Ovary (tissue), 9 donors: ENCODE results near the gene XXYLT1. TPM values are rescaled to one million over a fixed set of nuclear protein-coding genes. Genes with fewer than 3 reads are reported as not detected.

Source experiments
- DNase-seq, 5 donors: peaks; one replicate each; pipeline ENCODE4 v3.0.0-alpha.2; 2019 to 2020
- H3K27ac ChIP-seq, 2 donors: fragments of 200-600 bp; one replicate each; pipeline versions ENCODE4 v1.5.1 to v1.8.0; 2019 to 2022
- H3K27me3 ChIP-seq: fragments of 200-600 bp; one replicate; pipeline ENCODE4 v1.8.0; 2022
- H3K36me3 ChIP-seq: fragments of 200-600 bp; sonication (generic); one replicate; pipeline ENCODE4 v1.5.1; 2019
- H3K4me1 ChIP-seq: one replicate; pipeline ENCODE4 v1.8.1; 2013; ENCODE audit warnings: mild to moderate bottlenecking, moderate library complexity; ENCODE audit not compliant: insufficient read depth
- H3K4me3 ChIP-seq: fragments of 200-600 bp; sonication (generic); one replicate; pipeline ENCODE4 v1.5.1; 2017
- H3K9me3 ChIP-seq, 2 donors: fragments of 200-600 bp in 1 of 2; sonication (generic) in 1 of 2; one replicate each; pipeline versions ENCODE4 v1.5.1 to v1.8.1; 2013 to 2019; ENCODE audit warnings: mild to moderate bottlenecking in 1 of 2, moderate library complexity in 1 of 2
- CTCF ChIP-seq, 3 donors: fragments of 450-650 bp in 2 of 3; fragments of 200-600 bp in 1 of 3; IDR thresholded peaks; one replicate each; pipeline versions ENCODE4 v1.5.1 to v1.8.0; 2016 to 2022; ENCODE audit warnings: antibody characterized with exemption in 3 of 3, mild to moderate bottlenecking in 1 of 3
- EP300 ChIP-seq: sonication (generic); formaldehyde crosslinking; IDR thresholded peaks from one replicate; pipeline ENCODE4 v1.6.1; 2017; ENCODE audit warnings: antibody characterized with exemption
- POLR2A ChIP-seq: fragments of 450-650 bp; IDR thresholded peaks from one replicate; pipeline ENCODE4 v1.6.1; 2017; ENCODE audit warnings: antibody characterized with exemption, mild to moderate bottlenecking, moderate library complexity
- WGBS, 3 donors: extraction: QIAGEN DNeasy Blood & Tissue Kit in 1 of 3; methylation state at CpG; one replicate each; pipeline versions ENCODE4 v1.1.5 to v1.1.7; 2013 to 2017; 5-methylcytosine and 5-hydroxymethylcytosine counted together
- intact Hi-C, 4 donors: fragments of 100-400 bp; cut with DNase I; formaldehyde crosslinking; loops; one replicate each; pipeline versions ENCODE4 v1.11.0 to v1.15.1; 2022 to 2023
- polyA plus RNA-seq, 2 donors: library from polyadenylated mRNA; stranded (reverse); fragments of 200-250 nt in 1 of 2; fragments of 350-450 nt in 1 of 2; fragmentation: Illumina TruSeq in 1 of 2; extraction: RNeasy Lipid Tissue Mini Kit (QIAGEN cat#74804) in 1 of 2; gene quantifications; one replicate each; pipeline ENCODE4 v1.2.3, GENCODE V29; 2013 to 2014
- total RNA-seq, 7 donors: library from RNA; depleted of rRNA in 2 of 7; stranded (reverse); fragments of >200 nt in 2 of 7; fragmentation: NEBNext Ultra II Directional in 3 of 7; extraction: Animal tissue kit (Norgen Biotek cat#: 25700) in 3 of 7; gene quantifications; one replicate each; pipeline versions ENCODE4 v1.1.0 to v1.2.4, GENCODE V29; 2016 to 2023
- donor health status: DM: no; HTN: no; CAD: no; lungs with moderate emphysema.
- donor health status: DM: no; HTN: no; CAD: no.
- donor health status: Bipolar disorder and iron deficiency.
- donor health status: DM: yes; HTN: yes; CAD: no.
- donor health status: DM: no; HTN: no; CAD: no.
- donor health status: DM: yes; HTN: yes; CAD: no.

XXYLT1 gene
- total and polyA plus RNA-seq, 9 donors = 5.6 to 13.6 (median 10.2) TPM

GRCh38 chr3:195162033-195162669 is 108.8 kb downstream of the XXYLT1 start:
- TF ChIP-seq CTCF (IDR thresholded peaks at IDR 0.05) (no peak), EP300 (no peak), POLR2A (no peak)
- Histone ChIP-seq H3K4me3 (no peak overlapping the region), H3K27ac (no peak overlapping the region), H3K9me3 (no peaks in the 10 kb centered on the region), H3K27me3 (no peaks in the 10 kb centered on the region), H3K4me1 (peaks cover 5% of the 10 kb centered on the region), H3K36me3 (no peaks in the 10 kb centered on the region)
- peak; percentile 54 to 66 (median 63) for DNase-seq
- intact Hi-C loops = no loop called here
- 14 to 27% (median 27%) methylated on average over 15 of the region's 15 CpGs for WGBS, 3 donors

- H3K27me3 ChIP-seq = no peaks in the 10 kb centered on the region
- intact Hi-C loops = no loop called here
- no peaks in the 10 kb centered on the region for H3K9me3 ChIP-seq
- H3K36me3 ChIP-seq = no peaks in the 10 kb centered on the region
- peaks cover 5% of the 10 kb centered on the region for H3K4me1 ChIP-seq
- no peak overlapping the region for H3K27ac ChIP-seq
- H3K4me3 ChIP-seq = no peak overlapping the region
- DNase-seq = no peak
- no peak for TF ChIP-seq POLR2A
- no peak for TF ChIP-seq EP300
- TF ChIP-seq CTCF (IDR thresholded peaks at IDR 0.05) = no peak
- WGBS, 3 donors = 97 to 98% (median 97%) methylated on average over 11 of the region's 11 CpGs
Observed at GRCh38 chr3:195160908-195161434, 110.0 kb downstream of the XXYLT1 start.

- WGBS, 3 donors = 82 to 92% (median 82%) methylated on average over 14 of the region's 14 CpGs
- TF ChIP-seq POLR2A (no peak), CTCF (IDR thresholded peaks at IDR 0.05) (no peak), EP300 (no peak)
- DNase-seq = no peak
Observed at GRCh38 chr3:195160257-195160898, 110.6 kb downstream of the XXYLT1 start.

GRCh38 chr3:195159814-195160165 is 111.2 kb downstream of the XXYLT1 start:
- no peaks in the 10 kb centered on the region for H3K27me3 ChIP-seq
- no peak overlapping the region for H3K27ac ChIP-seq
- intact Hi-C loops = loop anchor here in 2 of 4 donors (10.0 kb wide), 2 partner anchors 45 to 95 kb away; no protein-coding TSS in a partner anchor
- no peaks in the 10 kb centered on the region for H3K36me3 ChIP-seq
- WGBS, 3 donors = 73 to 92% (median 85%) methylated on average over 6 of the region's 6 CpGs
- no peak for DNase-seq
- H3K9me3 ChIP-seq = no peaks in the 10 kb centered on the region
- peaks cover 8% of the 10 kb centered on the region for H3K4me1 ChIP-seq
- TF ChIP-seq POLR2A (no peak), CTCF (IDR thresholded peaks at IDR 0.05) (no peak), EP300 (no peak)
- H3K4me3 ChIP-seq = no peak overlapping the region

More at GRCh38 chr3:195160257-195160898, 110.6 kb downstream of the XXYLT1 start:
- H3K9me3 ChIP-seq = no peaks in the 10 kb centered on the region
- peaks cover 7% of the 10 kb centered on the region for H3K4me1 ChIP-seq
- no peak overlapping the region for H3K4me3 ChIP-seq
- H3K36me3 ChIP-seq = no peaks in the 10 kb centered on the region
- intact Hi-C loops = no loop called here
- no peak overlapping the region for H3K27ac ChIP-seq
- no peaks in the 10 kb centered on the region for H3K27me3 ChIP-seq
